VCaP (cell line): ENCODE data around the gene CHL1.

ENCODE experiments used
- H3K27ac ChIP-seq: fragments of 450-650 bp; 2 replicates; pipeline ENCODE4 v1.5.1; 2017
- CTCF ChIP-seq: fragments of 450-650 bp; conservative IDR thresholded peaks from 2 replicates; pipeline ENCODE4 v1.5.1; 2017; ENCODE audit warnings: mild to moderate bottlenecking, moderate library complexity

The CHL1 gene

DNA sequence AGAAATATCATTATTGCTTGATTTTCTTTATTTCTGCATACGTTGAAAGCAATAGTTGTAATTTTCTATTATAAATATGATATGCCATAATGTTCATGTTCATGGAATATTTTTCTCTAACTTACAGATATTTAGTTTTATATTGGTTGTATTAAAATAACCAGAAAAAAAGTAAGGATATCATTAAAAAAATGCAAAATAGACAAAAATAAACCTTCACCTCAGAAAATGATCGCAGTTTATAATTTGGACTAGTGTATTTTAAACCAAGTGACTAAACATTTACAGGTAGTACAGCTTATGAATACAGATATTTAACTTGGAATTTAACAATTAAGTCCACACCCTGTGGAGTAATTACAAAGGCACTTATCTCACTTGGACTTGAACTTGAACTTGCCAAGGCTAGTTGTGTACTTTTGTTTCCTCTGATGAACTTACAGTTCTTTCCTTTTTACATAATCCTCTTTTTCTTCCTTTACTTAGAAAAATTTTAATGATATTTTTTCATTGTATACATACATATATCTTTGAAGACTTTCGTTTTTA lies 156.7 kb downstream of the CHL1 start:
- no peak overlapping the region for H3K27ac ChIP-seq

DNA sequence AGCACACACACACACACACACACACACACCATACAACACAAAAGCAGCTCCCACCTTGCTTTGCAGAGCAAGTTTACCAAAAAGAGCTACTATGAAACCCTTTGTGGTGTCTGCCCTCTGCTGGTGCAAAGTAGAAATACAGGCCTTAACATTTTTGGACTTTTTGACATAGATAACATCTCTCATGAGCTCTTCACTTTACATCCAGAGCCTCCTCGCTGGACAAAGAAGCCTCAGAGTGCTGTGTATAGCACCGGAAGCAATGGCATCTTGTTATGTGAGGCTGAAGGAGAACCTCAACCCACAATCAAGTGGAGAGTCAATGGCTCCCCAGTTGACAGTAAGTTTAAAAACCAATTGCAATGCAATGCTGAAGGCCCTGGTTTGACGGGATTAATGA lies 157.9 kb downstream of the CHL1 start:
- no peak overlapping the region for H3K27ac ChIP-seq

More for the DNA sequence above, 156.7 kb downstream of the CHL1 start:
- TF ChIP-seq CTCF: no peak

DNA sequence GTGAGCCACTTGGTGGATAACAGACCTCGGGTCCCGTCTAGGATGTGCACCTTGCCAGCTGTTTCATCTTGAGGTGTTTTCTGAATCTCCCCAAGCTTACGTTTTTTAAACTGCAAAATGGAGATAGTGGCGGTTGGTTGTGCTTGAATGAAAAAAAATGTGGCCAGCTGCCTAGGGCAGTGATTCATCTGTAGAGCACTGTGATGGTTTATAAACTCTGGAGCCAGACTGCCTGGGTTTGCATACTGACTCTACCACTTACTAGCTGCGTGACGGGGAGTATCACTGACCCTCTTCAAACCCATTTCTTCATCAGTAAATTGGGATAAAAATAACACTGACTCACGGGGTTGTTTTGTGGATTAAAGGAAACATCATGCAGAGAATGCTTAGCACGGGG lies 159.1 kb downstream of the CHL1 start:
- H3K27ac ChIP-seq: no peak overlapping the region
- no peak for TF ChIP-seq CTCF

More for the DNA sequence above, 157.9 kb downstream of the CHL1 start:
- TF ChIP-seq CTCF: peak; percentile 90

DNA sequence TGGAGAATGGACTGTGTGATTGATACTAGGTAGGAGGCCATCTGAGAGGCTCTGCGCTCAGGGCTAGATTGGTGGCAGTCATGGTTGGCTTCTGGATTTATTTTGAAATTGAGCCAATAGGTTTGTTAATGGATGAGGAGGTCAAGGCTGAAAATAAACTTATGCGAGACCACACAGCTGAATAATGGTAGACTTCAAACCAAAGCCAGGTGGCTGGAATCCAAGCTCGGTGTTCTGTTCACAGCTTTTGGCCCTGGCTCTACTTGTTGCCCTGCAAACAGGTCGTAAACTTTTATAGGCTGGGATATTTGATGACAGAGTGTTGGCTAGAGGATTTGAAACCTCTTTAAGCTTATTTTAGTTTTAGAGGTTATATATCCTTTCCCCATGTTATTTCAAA lies 160.4 kb downstream of the CHL1 start:
- no peak for TF ChIP-seq CTCF
- peak overlapping the region; percentile 80 for H3K27ac ChIP-seq

DNA sequence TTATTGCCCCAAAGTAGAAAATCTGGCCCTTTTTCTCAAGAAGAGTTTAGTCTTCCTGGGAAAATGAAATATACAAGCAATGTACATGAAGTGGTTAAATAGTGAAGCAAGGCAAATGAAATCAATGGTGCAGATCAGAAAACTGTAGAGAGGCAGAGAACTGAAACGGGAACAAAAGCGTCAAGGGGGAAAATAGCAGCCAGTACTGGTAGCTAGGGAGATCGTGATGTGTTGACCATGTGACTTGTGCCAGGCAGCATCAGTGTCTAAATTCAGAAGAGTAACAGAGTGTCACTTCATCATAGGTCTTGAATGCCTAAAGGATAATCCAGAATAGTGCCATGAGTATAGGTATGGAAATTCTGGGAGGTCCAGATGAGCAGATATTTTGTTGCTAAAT lies 163.1 kb downstream of the CHL1 start:
- no peak overlapping the region for H3K27ac ChIP-seq
- no peak for TF ChIP-seq CTCF

DNA sequence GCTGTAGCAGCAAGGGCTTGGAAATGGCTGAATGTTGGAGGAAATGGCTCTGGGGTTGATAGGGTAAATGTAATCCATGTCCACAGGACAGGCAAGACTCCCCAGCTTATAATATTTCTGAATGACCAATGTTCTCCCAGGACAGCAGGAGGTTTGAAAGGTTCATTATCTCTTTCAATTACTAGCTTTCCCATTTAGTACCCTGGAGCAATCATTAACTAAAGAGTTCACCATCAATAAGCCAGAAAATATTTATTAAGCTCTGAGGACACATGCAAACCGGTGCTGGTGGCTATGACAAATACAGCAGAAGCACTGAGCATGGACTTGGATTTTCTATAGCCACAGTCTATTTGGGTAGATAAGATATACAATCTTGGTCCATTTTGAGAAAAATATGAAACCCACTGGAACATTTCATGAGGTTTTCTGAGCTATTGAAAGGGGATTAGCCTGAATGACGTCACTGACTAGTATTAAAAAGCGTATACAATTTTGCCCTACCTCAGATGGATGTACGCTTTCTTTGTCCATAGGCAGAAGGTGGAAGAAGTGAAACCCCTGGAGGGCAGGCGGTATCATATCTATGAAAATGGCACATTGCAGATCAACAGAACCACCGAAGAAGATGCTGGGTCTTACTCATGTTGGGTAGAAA lies 166.2 kb downstream of the CHL1 start:
- no peak overlapping the region for H3K27ac ChIP-seq
- TF ChIP-seq CTCF: no peak

- no peak overlapping the region for H3K27ac ChIP-seq
- TF ChIP-seq CTCF: no peak
These were observed 167.7 kb downstream of the CHL1 start for GRCh38 chr3:364287-364686.
